HFFc6 (cell line): ENCODE measurements around the gene TCN1. TPM values are rescaled to one million over a fixed set of nuclear protein-coding genes. Genes with fewer than 3 reads are reported as not detected.
"Not testable (repeated sequence)": the region's sequence is repeated elsewhere in the genome, so short reads cannot be mapped to it uniquely, and the experiment has no call there.

Experiments used
- DNase-seq: peaks from one replicate; pipeline ENCODE4 v3.0.0-alpha.2; 2018
- H3K27ac Mint-ChIP-seq: 2 replicates; pipeline ENCODE4 v1.8.0; 2020; ENCODE audit warnings: mild to moderate bottlenecking, mixed read lengths
- H3K27me3 Mint-ChIP-seq: 2 replicates; pipeline ENCODE4 v1.8.0; 2021; ENCODE audit warnings: mild to moderate bottlenecking, moderate library complexity, mixed read lengths; ENCODE audit not compliant: insufficient read depth
- H3K36me3 Mint-ChIP-seq: 2 replicates; pipeline ENCODE4 v1.8.0; 2021; ENCODE audit warnings: low read depth, mixed read lengths
- H3K4me1 Mint-ChIP-seq: 2 replicates; pipeline ENCODE4 v1.8.0; 2020; ENCODE audit warnings: low read depth, mixed read lengths
- H3K4me3 Mint-ChIP-seq: 2 replicates; pipeline ENCODE4 v1.8.0; 2020; ENCODE audit warnings: mild to moderate bottlenecking, moderate library complexity, mixed read lengths
- H3K9me3 Mint-ChIP-seq: 2 replicates; pipeline ENCODE4 v1.8.0; 2020; ENCODE audit warnings: mild to moderate bottlenecking, mixed read lengths
- CTCF ChIP-seq: fragments of 200-600 bp; sonication (generic); IDR thresholded peaks from 2 replicates; pipeline ENCODE4 v1.5.0; 2021; ENCODE audit warnings: antibody characterized with exemption, mild to moderate bottlenecking
- long read RNA-seq: library from polyadenylated mRNA; unstranded; transcript quantifications from one replicate; pipeline ENCODE4 v2.0.0, GENCODE V29; 2019
- total RNA-seq, 6 experiments: library from RNA; stranded (reverse); fragmentation: NEBNext Ultra II Directional; extraction: Animal tissue kit (Norgen Biotek cat#: 25700); gene quantifications; 2 replicates in 1 of 6; 3 replicates in 5 of 6; pipeline ENCODE4 v1.2.3, GENCODE V29; 2021

The TCN1 gene
- not detected for total RNA-seq
- long read RNA-seq = 0 reads

GRCh38 chr11:59866397-59866796, at the start of gene TCN1:
Gene TCN1 (minus strand): TSS chr11:59866487. CDS start chr11:59866470, 17 bp downstream.
- no peak within 1 kb of the TSS for H3K4me3 Mint-ChIP-seq
- H3K4me1 Mint-ChIP-seq = no peaks in the 10 kb centered on the region
- no peak within 1 kb of the TSS for H3K27ac Mint-ChIP-seq
- 0 out of 2 replicates have a peak, but pooled peaks cover 2% of the 10 kb centered on the region for H3K27me3 Mint-ChIP-seq
- DNase-seq = no peak
- H3K36me3 Mint-ChIP-seq = no peaks in the 10 kb centered on the region
- TF ChIP-seq CTCF = no peak
- H3K9me3 Mint-ChIP-seq = no peaks in the 10 kb centered on the region

GRCh38 chr11:59903569-59903968, 37.3 kb upstream of the TCN1 start:
- H3K4me3 Mint-ChIP-seq, H3K27me3 Mint-ChIP-seq, H3K27ac Mint-ChIP-seq, H3K9me3 Mint-ChIP-seq, DNase-seq, H3K36me3 Mint-ChIP-seq: not testable (repeated sequence)
- H3K4me1 Mint-ChIP-seq = peaks cover 17% of the 10 kb centered on the region; the same call in 1 of the 2 replicates

- no peak overlapping the region for H3K27ac Mint-ChIP-seq
These were observed 35.0 kb upstream of the TCN1 start for GRCh38 chr11:59901306-59901705.

GRCh38 chr11:59900366-59901126, 34.3 kb upstream of the TCN1 start:
- no peak for TF ChIP-seq CTCF
- Mint-ChIP-seq H3K9me3 (peaks cover 3% of the 10 kb centered on the region; the same call in 1 of the 2 replicates), H3K4me3 (no peak overlapping the region), H3K27ac (no peak overlapping the region), H3K36me3 (no peaks in the 10 kb centered on the region; the same call in 1 of the 2 replicates), H3K27me3 (no peaks in the 10 kb centered on the region; the same call in 1 of the 2 replicates), H3K4me1 (peaks cover 17% of the 10 kb centered on the region; the same call in 1 of the 2 replicates)
- no peak for DNase-seq

More at GRCh38 chr11:59901306-59901705, 35.0 kb upstream of the TCN1 start:
- DNase-seq = peak; percentile 24
- no peaks in the 10 kb centered on the region; the same call in 1 of the 2 replicates for H3K27me3 Mint-ChIP-seq
- H3K4me1 Mint-ChIP-seq = peaks cover 17% of the 10 kb centered on the region; the same call in 1 of the 2 replicates
- peaks cover 3% of the 10 kb centered on the region; the same call in 1 of the 2 replicates for H3K9me3 Mint-ChIP-seq
- H3K36me3 Mint-ChIP-seq = no peaks in the 10 kb centered on the region; the same call in 1 of the 2 replicates
- TF ChIP-seq CTCF = no peak
- H3K4me3 Mint-ChIP-seq = peak overlapping the region; percentile 63; the same call in 1 of the 2 replicates

- peaks cover 3% of the 10 kb centered on the region; the same call in 1 of the 2 replicates for H3K9me3 Mint-ChIP-seq
- DNase-seq = no peak
- H3K36me3 Mint-ChIP-seq = no peaks in the 10 kb centered on the region; the same call in 1 of the 2 replicates
- no peak overlapping the region for H3K27ac Mint-ChIP-seq
- H3K4me1 Mint-ChIP-seq = peaks cover 17% of the 10 kb centered on the region; the same call in 1 of the 2 replicates
- H3K27me3 Mint-ChIP-seq = no peaks in the 10 kb centered on the region
- no peak overlapping the region for H3K4me3 Mint-ChIP-seq
- no peak for TF ChIP-seq CTCF
These were observed 33.2 kb upstream of the TCN1 start for GRCh38 chr11:59899532-59899931.

GRCh38 chr11:59898650-59899049, 32.4 kb upstream of the TCN1 start:
- no peaks in the 10 kb centered on the region for H3K27me3 Mint-ChIP-seq
- peaks cover 17% of the 10 kb centered on the region; the same call in 1 of the 2 replicates for H3K4me1 Mint-ChIP-seq
- DNase-seq = no peak
- no peak for TF ChIP-seq CTCF
- no peak overlapping the region for H3K27ac Mint-ChIP-seq
- H3K4me3 Mint-ChIP-seq = no peak overlapping the region
- peaks cover 3% of the 10 kb centered on the region; the same call in 1 of the 2 replicates for H3K9me3 Mint-ChIP-seq
- no peaks in the 10 kb centered on the region; the same call in 1 of the 2 replicates for H3K36me3 Mint-ChIP-seq
